GM21390 (cell line): ENCODE results near the gene CERS6.
"Not testable (repeated sequence)": the region's sequence is repeated elsewhere in the genome, so short reads cannot be mapped to it uniquely, and the experiment has no call there.

ENCODE experiments used
- ATAC-seq: cut with Tn5 transposase; IDR thresholded peaks from one replicate; pipeline ENCODE4 v1.9.1; 2021; ENCODE audit not compliant: unreplicated experiment

Gene CERS6

GRCh38 chr2:168662651-168663208, 206.7 kb downstream of the CERS6 start:
- ATAC-seq = no peak

GRCh38 chr2:168663993-168664392, 207.9 kb downstream of the CERS6 start:
- no peak for ATAC-seq

- not testable (repeated sequence) for ATAC-seq
Measured at GRCh38 chr2:168664715-168665114, 208.6 kb downstream of the CERS6 start.

DNA sequence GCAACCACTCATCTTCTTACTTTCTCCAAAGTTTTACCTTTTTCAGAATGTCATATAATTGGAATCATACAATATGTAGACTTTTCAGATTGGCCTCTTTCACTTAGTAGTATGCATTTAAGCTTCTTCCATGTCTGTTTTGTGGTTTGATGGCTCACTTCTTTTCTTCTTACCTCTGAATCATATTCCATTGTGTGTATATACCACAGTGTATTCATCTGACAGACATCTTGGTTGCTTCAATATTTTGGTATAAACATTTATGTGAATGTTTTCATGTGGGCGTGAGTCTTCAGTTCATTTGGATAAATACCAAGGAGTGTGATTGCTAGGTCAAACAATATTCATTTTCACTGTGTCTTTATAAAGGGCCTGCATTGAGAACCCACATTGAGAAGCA, 210.3 kb downstream of the CERS6 start:
- no peak for ATAC-seq

DNA sequence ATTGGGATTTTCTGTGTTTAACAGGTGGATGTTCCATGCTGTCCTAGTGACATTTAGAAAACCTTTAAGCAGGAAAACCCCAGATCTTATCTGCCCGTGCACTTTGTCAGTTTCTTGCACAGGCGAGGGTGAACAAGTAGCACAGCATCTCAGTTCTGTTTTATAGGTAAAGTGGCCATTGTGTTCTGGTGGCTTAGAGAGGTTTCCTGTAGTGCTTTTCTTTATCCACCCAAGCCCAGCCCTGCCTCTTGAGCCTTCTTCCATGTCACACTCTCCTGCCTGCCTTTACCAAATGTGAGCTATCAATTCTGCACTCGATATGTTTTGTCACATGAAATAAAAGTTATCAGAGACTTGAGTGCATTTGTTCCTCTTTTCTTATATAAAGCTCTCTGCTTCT, 211.1 kb downstream of the CERS6 start:
- no peak for ATAC-seq

- no peak for ATAC-seq
Measured at GRCh38 chr2:168669151-168669550, 213.1 kb downstream of the CERS6 start.

DNA sequence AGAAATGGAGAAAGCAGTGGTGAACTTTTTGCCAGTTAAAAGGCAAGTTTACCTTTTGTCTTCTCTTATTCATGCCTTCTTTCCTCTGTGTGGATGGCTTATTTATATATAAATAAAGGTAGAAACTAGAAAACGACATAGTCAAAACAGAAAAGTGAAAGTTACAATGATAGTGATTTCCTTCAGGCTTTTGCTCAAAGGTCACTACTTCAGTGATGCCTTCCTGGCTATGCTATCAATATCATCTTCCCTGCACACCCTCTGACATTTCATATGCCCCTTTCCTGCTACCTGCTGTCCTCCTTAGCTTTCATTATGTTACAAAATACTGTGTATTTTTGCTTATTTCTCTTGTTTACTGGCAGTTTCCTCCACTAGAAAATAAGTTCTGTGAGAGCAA, 214.4 kb downstream of the CERS6 start:
- ATAC-seq = no peak

- ATAC-seq = no peak
Measured at GRCh38 chr2:168671932-168672331, 215.9 kb downstream of the CERS6 start.

GRCh38 chr2:168673265-168674189, 217.5 kb downstream of the CERS6 start:
- no peak for ATAC-seq

GRCh38 chr2:168678153-168678853, 222.2 kb downstream of the CERS6 start:
- no peak for ATAC-seq

DNA sequence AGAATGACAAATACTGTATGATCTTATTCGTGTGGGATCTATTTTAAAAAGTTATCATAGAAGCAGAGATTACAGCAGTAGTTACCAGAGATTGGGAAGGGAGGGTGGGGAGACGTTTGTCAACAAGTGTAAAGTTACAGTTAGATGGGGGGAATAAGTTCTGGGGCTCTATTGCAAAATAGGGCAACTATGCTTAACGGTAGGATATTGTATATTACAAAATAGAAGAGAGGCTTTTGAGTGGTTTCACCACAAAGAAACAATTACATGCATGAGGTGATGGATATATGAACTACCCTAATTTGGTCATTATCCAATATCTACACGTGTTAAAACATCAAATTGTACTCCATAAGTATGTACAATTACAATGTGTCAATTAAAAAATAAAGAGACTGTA, 223.0 kb downstream of the CERS6 start:
- ATAC-seq = no peak

- no peak for ATAC-seq
Measured at GRCh38 chr2:168679741-168680310, 223.8 kb downstream of the CERS6 start.

DNA sequence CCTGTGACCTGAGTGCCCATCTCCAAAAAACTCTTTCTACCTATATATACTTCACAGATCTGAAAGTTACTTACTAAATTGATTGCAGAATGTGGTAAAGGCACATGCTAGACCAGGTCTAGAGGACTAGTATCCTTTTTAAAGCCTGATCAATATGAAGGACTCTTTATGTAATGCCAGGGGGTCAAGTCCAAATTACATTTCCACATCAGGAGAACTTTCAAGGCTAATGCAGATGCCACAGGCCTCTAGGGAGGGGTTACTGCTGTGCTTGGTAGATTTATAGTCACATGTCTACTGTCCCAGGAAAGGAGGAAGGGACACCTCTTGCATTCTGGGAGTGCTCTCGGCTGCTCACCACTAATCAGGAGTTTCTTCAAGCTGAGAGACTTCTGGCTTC, 227.9 kb downstream of the CERS6 start:
- no peak for ATAC-seq

- no peak for ATAC-seq
Measured at GRCh38 chr2:168684921-168685599, 229.0 kb downstream of the CERS6 start.

GRCh38 chr2:168685600-168686451, 229.8 kb downstream of the CERS6 start:
- ATAC-seq = no peak

- ATAC-seq = no peak
Measured at GRCh38 chr2:168686452-168687191, 230.6 kb downstream of the CERS6 start.

DNA sequence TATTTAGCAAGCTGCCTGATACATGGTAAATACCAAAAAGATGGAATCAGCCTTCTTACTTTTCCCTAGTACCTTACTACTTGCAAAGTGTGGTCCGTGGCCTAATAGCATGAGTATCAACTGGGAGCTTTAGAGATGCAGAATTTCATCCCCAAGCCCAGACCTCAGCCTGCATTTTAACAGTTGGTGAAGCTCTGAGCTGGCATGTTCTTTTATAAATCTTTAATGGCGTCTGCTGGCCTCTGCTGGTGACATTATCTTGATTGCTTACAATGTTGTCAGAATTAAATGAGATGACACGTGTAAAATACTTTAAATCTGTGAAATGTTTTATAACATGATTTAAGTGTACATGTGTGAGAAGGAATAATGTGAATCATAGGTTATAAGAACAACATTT, 231.2 kb downstream of the CERS6 start:
- ATAC-seq = no peak

DNA sequence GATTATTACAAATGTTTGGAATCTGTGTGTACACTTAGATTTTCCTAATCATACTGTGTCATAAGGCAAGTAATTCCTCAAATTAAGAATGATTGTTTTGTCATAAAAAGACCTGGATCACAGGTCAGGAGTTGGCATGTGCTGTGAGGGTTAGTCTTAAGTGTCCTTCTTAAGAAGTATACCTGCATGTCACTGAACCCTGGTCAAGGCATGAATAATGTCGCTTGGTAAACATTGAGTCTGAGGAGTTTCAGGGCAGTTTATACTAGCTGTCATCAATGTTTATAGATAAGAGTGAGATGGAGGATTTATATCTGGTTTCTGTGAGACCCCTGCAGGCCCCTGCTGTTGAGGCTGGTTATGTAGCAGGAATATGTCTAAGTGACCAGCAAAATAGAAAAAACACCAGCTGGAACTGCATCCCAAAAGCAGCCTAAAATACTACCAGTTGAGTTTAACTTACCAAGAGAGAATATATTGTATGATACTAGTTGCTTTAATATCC, 234.4 kb downstream of the CERS6 start:
- no peak for ATAC-seq

- ATAC-seq = no peak
Measured at GRCh38 chr2:168691221-168691620, 235.1 kb downstream of the CERS6 start.
